ENCODE results near the gene ELP4. TPM values are rescaled to one million over a fixed set of nuclear protein-coding genes. Genes with fewer than 3 reads are reported as not detected.

Gene ELP4
- total and polyA plus RNA-seq, 9 of the 15 experiments (the other 6 are each of a cell fraction or from before 2014, with no cell fraction given) = 24.1 to 60.3 (median 38.7) TPM

- POLR2A ChIA-PET = no interaction called here
- no peaks in the 10 kb centered on the region for H4K20me1 ChIP-seq (replicated peaks; ENCODE audit: control insufficient read depth, insufficient read depth, low read length)
- no TSS peak for BruUV-seq (replicated peaks)
- H3K4me1 ChIP-seq (replicated peaks in 1 of 2; ENCODE audit: control insufficient read depth in 2 of 2, insufficient read depth in 2 of 2, low read length in 2 of 2) = no peaks in the 10 kb centered on the region
- no peak for ATAC-seq
- no peaks in the 10 kb centered on the region for H3K9me3 ChIP-seq (replicated peaks; ENCODE audit: control insufficient read depth, insufficient read depth, low read depth, low read length)
- no peak overlapping the region for H3K9ac ChIP-seq (ENCODE audit: insufficient read depth in 1 of 2, low read depth in 2 of 2, low read length in 2 of 2)
- no peaks in the 10 kb centered on the region for H3K36me3 ChIP-seq (ENCODE audit: control insufficient read depth, insufficient read depth, low read length)
- H3K27ac ChIP-seq (ENCODE audit: extremely low read depth, low read depth, low read length) = no peak overlapping the region
- no peak overlapping the region for H3K4me2 ChIP-seq (ENCODE audit: insufficient read depth, low read length)
- no peaks in the 10 kb centered on the region for H3K79me2 ChIP-seq (ENCODE audit: control insufficient read depth, insufficient read depth, low read length)
- in situ Hi-C loops (cut with MboI) = no loop called here
- no peak for DNase-seq (ENCODE audit: extremely low read depth in 1 of 4, low spot score in 3 of 4)
- no peak overlapping the region for H2AFZ ChIP-seq (ENCODE audit: low read depth, low read length)
- CTCF ChIA-PET (ENCODE audit: low intra/inter-chr PET ratio) = no interaction called here
- no peak for FAIRE-seq
- no peak overlapping the region for H3K4me3 ChIP-seq
- 57% methylated on average over 2 of the region's 2 CpGs for WGBS (ENCODE audit: insufficient coverage, low coverage, missing lambda C conversion rate)
- H3K9me1 ChIP-seq (ENCODE audit: control insufficient read depth, insufficient read depth, low read length) = no peaks in the 10 kb centered on the region
- H3K27me3 ChIP-seq (ENCODE audit: control insufficient read depth in 2 of 2, insufficient read depth in 2 of 2, low read length in 2 of 2) = no peaks in the 10 kb centered on the region
- intact Hi-C loops (cut with micrococcal nuclease) = no loop called here
- TF ChIP-seq ZNF766 (CRISPR knock-in tag; conservative IDR thresholded peaks at IDR 0.05) = no peak
- no peak for TF ChIP-seq BCLAF1 (IDR thresholded peaks at IDR 0.05; ENCODE audit: borderline replicate concordance in 1 of 2, control insufficient read depth in 1 of 2, low read depth in 2 of 2, low read length in 1 of 2)
- TF ChIP-seq U2AF2 (optimal IDR thresholded peaks at IDR 0.05; ENCODE audit: low read depth, low read length) = no peak
- no peak for TF ChIP-seq ARID2 (IDR thresholded peaks at IDR 0.05)
- TF ChIP-seq SP2 (IDR thresholded peaks at IDR 0.05; ENCODE audit: extremely low read depth, low read depth, low read length, poor library complexity, severe bottlenecking) = no peak
- TF ChIP-seq ZNF655 (CRISPR knock-in tag; IDR thresholded peaks at IDR 0.05) = no peak
- no peak for TF ChIP-seq JUN (IDR thresholded peaks at IDR 0.05; ENCODE audit: borderline replicate concordance, low read depth, low read length)
- TF ChIP-seq JUN (CRISPR knock-in tag; IDR thresholded peaks at IDR 0.05; ENCODE audit: borderline replicate concordance) = no peak
- no peak for TF ChIP-seq KHSRP (IDR thresholded peaks at IDR 0.05)
- TF ChIP-seq TOE1 (IDR thresholded peaks at IDR 0.05; ENCODE audit: borderline replicate concordance) = no peak
- no peak for TF ChIP-seq TOE1 (CRISPR knock-in tag; IDR thresholded peaks at IDR 0.05; ENCODE audit: borderline replicate concordance, low read depth)
- TF ChIP-seq DLX4 (CRISPR knock-in tag; IDR thresholded peaks at IDR 0.05) = no peak
- TF ChIP-seq FOXJ2 (tag; IDR thresholded peaks at IDR 0.05) = no peak
- no peak for TF ChIP-seq IRF9 (tag; IDR thresholded peaks at IDR 0.05)
- no peak for TF ChIP-seq ZBTB49 (CRISPR knock-in tag; IDR thresholded peaks at IDR 0.05; ENCODE audit: borderline replicate concordance)
Observed at GRCh38 chr11:31558001-31558400, 48.4 kb downstream of the ELP4 start.

Measured in K562 (cell line).